GM12892 (cell line): ENCODE measurements around the gene CEP104.

ENCODE experiments used
- POLR2A ChIP-seq: IDR thresholded peaks from 2 replicates; pipeline ENCODE4 v1.6.1; 2011; ENCODE audit warnings: low read depth, low read length, control low read depth
- POLR2AphosphoS5 ChIP-seq: IDR thresholded peaks from 2 replicates; pipeline ENCODE4 v1.6.1; 2011; ENCODE audit warnings: low read depth, low read length, control low read depth
- TAF1 ChIP-seq: IDR thresholded peaks from 2 replicates; pipeline ENCODE4 v1.6.1; 2011; ENCODE audit warnings: low read depth, mild to moderate bottlenecking, control low read depth, low read length, borderline replicate concordance

DNA sequence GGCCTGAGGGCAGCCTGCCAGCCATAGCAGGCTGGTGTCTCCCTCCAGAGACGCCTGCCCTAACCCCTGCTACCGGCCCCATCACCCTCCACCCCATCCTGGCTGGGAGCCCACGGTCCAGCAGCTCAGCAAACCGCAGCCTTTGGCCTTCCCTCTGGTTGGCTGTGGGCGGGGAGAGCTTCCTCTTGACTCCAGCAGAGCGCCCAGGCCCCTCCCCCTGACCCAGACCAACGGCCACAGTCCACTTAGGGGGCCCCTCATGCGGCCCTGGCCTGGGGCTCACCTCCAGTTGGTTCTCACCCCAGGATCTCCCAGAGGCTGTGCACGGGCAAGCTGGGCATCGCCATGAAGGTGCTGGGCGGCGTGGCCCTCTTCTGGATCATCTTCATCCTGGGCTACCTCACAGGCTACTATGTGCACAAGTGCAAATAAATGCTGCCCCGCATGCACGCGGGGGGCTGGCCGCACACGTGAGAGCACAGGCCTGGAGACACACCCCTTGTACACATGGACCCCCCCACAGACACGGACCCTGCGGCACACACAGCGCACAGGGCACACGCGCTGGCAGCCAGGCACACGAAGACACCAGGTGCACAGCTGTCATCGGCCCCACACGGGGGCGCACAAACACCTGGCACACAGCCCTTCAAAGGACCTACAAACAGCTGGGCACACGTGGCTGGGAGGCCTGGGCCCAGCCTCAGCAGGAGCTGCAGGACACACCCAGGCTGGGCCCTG, 81.4 kb downstream of the CEP104 start:
- no peak for TF ChIP-seq POLR2AphosphoS5
- TF ChIP-seq TAF1, result no peak
- TF ChIP-seq POLR2A, result no peak
